GM12878 (cell line): ENCODE data around the gene TLE3. TPM values are rescaled to one million over a fixed set of nuclear protein-coding genes. Genes with fewer than 3 reads are reported as not detected.

Source experiments
- ATAC-seq: fragments of 200-7000 bp; cut with Tn5 transposase; 3 replicates; pipeline ENCODE4 v1.9.1; 2020; ENCODE audit warnings: mild to moderate bottlenecking, moderate library complexity
- BruUV-seq: library from RNA; stranded (reverse); fragments of 400-500 nt; replicated peaks from 2 replicates; lab custom pipeline; 2021; lab: Mats Ljungman, UMichigan
- CTCF ChIA-PET: fragments of 300-600 bp; sonication (Branson Sonifier 250); formaldehyde crosslinking; extraction: SDS; loops from one replicate; lab custom pipeline; 2021; ENCODE audit warnings: inconsistent platforms; lab: Yijun Ruan, JAX
- POLR2A ChIA-PET: fragments of 350-600 bp; formaldehyde crosslinking; extraction: SDS; loops from one replicate; lab custom pipeline; 2021; ENCODE audit warnings: inconsistent platforms; lab: Charles Lee
- RAD21 ChIA-PET: fragments of 300-600 bp; sonication (Branson Sonifier 250); formaldehyde crosslinking; loops from one replicate; lab custom pipeline; 2023; ENCODE audit warnings: antibody characterized with exemption; ENCODE audit not compliant: unreplicated experiment; lab: Charles Lee
- SMC1A ChIA-PET: fragments of 300-600 bp; sonication (Branson Sonifier 250); formaldehyde crosslinking; loops from one replicate; lab custom pipeline; 2023; ENCODE audit not compliant: unreplicated experiment, uncharacterized antibody; lab: Charles Lee
- DNase-seq: peaks from one replicate; pipeline ENCODE4 v3.0.0-alpha.2; 2011; ENCODE audit warnings: low read depth, low spot score
- FAIRE-seq: peaks from 3 replicates; lab custom pipeline; 2011; peaks lifted over from hg19 to GRCh38; lab: Jason Lieb, UNC
- H2AFZ ChIP-seq: 2 replicates; pipeline ENCODE4 v1.6.0; 2011; ENCODE audit warnings: low read depth, low read length, control low read depth; ENCODE audit not compliant: control insufficient read depth
- H3K27ac ChIP-seq: 2 replicates; pipeline ENCODE4 v1.5.1; 2011; ENCODE audit warnings: control low read depth; ENCODE audit not compliant: control insufficient read depth, insufficient read depth
- H3K27me3 ChIP-seq, 2 experiments: replicated peaks in 1 of 2; 2 replicates each; pipeline versions ENCODE4 v1.6.0 to v1.6.1; 2011; ENCODE audit warnings: low read length in 1 of 2; ENCODE audit not compliant: control insufficient read depth in 2 of 2, insufficient read depth in 2 of 2
- H3K36me3 ChIP-seq, 2 experiments: 2 replicates each; pipeline ENCODE4 v1.5.1; 2011; ENCODE audit warnings: low read length in 1 of 2; ENCODE audit not compliant: control insufficient read depth in 2 of 2, insufficient read depth in 2 of 2
- H3K4me1 ChIP-seq: 2 replicates; pipeline ENCODE4 v1.6.1; 2011; ENCODE audit warnings: mild to moderate bottlenecking, low read length, moderate library complexity, mixed read lengths; ENCODE audit not compliant: control insufficient read depth, insufficient read depth
- H3K4me2 ChIP-seq: 2 replicates; pipeline ENCODE4 v1.6.0; 2011; ENCODE audit warnings: control low read depth; ENCODE audit not compliant: control insufficient read depth, insufficient read depth
- H3K4me3 ChIP-seq: fragments of 200-600 bp; sonication (generic); 2 replicates; pipeline ENCODE4 v1.5.1; 2016
- H3K79me2 ChIP-seq: 2 replicates; pipeline ENCODE4 v1.6.0; 2011; ENCODE audit warnings: low read length; ENCODE audit not compliant: control insufficient read depth, insufficient read depth
- H3K9ac ChIP-seq: 2 replicates; pipeline ENCODE4 v1.8.0; 2011; ENCODE audit warnings: low read length, control low read depth, mixed read lengths; ENCODE audit not compliant: control insufficient read depth, insufficient read depth
- H3K9me3 ChIP-seq: replicated peaks from 3 replicates; pipeline ENCODE4 v1.5.1; 2011; ENCODE audit warnings: mild to moderate bottlenecking, low read length; ENCODE audit not compliant: control insufficient read depth, insufficient read depth
- H4K20me1 ChIP-seq: 2 replicates; pipeline ENCODE4 v1.6.0; 2011; ENCODE audit not compliant: control insufficient read depth, insufficient read depth
- CBX3 ChIP-seq: fragments of 200-600 bp; sonication (generic); IDR thresholded peaks from 2 replicates; pipeline ENCODE4 v1.6.1; 2016; ENCODE audit warnings: low read depth, borderline replicate concordance
- CREM ChIP-seq: IDR thresholded peaks from 2 replicates; pipeline ENCODE4 v1.6.1; 2014; ENCODE audit warnings: antibody characterized with exemption, low read depth
- DPF2 ChIP-seq: fragments of 450-650 bp; IDR thresholded peaks from 2 replicates; pipeline ENCODE4 v1.6.1; 2017; ENCODE audit warnings: mild to moderate bottlenecking
- FOXK2 ChIP-seq: fragments of 450-650 bp; IDR thresholded peaks from 2 replicates; pipeline ENCODE4 v1.6.1; 2017; ENCODE audit warnings: mild to moderate bottlenecking, moderate library complexity
- JUND ChIP-seq: IDR thresholded peaks from 2 replicates; pipeline ENCODE4 v1.6.1; 2012; ENCODE audit warnings: low read depth, mild to moderate bottlenecking, low read length, improper control_type of control experiment, moderate library complexity
- KDM1A ChIP-seq: fragments of 200-600 bp; sonication (generic); IDR thresholded peaks from 2 replicates; pipeline ENCODE4 v1.6.1; 2016; ENCODE audit warnings: borderline replicate concordance
- MEF2A ChIP-seq: IDR thresholded peaks from 2 replicates; pipeline ENCODE4 v1.6.1; 2011; ENCODE audit warnings: low read depth, mild to moderate bottlenecking, low read length, moderate library complexity; ENCODE audit not compliant: insufficient read depth
- RELB ChIP-seq: fragments of 450-650 bp; IDR thresholded peaks from 2 replicates; pipeline ENCODE4 v1.6.1; 2017; ENCODE audit warnings: low read depth, mild to moderate bottlenecking, moderate library complexity
- TAF1 ChIP-seq: IDR thresholded peaks from 2 replicates; pipeline ENCODE4 v1.6.1; 2011; ENCODE audit warnings: mild to moderate bottlenecking, low read depth, low read length, borderline replicate concordance
- TBL1XR1 ChIP-seq: IDR thresholded peaks from 2 replicates; pipeline ENCODE4 v1.6.1; 2012; ENCODE audit warnings: low read depth, low read length, improper control_type of control experiment
- ZNF384 ChIP-seq: IDR thresholded peaks from 2 replicates; pipeline ENCODE4 v1.6.1; 2012; ENCODE audit warnings: low read depth, mild to moderate bottlenecking, low read length, improper control_type of control experiment, borderline replicate concordance
- ZSCAN29 ChIP-seq: fragments of 450-650 bp; IDR thresholded peaks from 2 replicates; pipeline ENCODE4 v1.6.1; 2017; ENCODE audit warnings: mild to moderate bottlenecking, moderate library complexity
- ZZZ3 ChIP-seq: IDR thresholded peaks from 2 replicates; pipeline ENCODE4 v1.6.1; 2011; ENCODE audit warnings: low read depth; ENCODE audit not compliant: control insufficient read depth, insufficient read length
- WGBS: methylation state at CpG from one replicate; pipeline ENCODE4 v1.1.6; 2016; ENCODE audit warnings: low lambda C conversion rate; ENCODE audit not compliant: insufficient replicate concordance, insufficient coverage; ENCODE audit errors: missing lambda C conversion rate; 5-methylcytosine and 5-hydroxymethylcytosine counted together
- in situ Hi-C: fragments of 300-500 bp; cut with MboI; formaldehyde crosslinking; loops from 9 replicates; pipeline ENCODE4 v1.14.3; 2018; ENCODE audit warnings: mixed read lengths
- intact Hi-C: fragments of 100-400 bp; cut with micrococcal nuclease; formaldehyde crosslinking; loops from one replicate; pipeline ENCODE4 v1.14.2; 2022; ENCODE audit not compliant: unreplicated experiment
- microRNA counts: library from miRNA; unstranded; fragments of <30 nt; microRNA quantifications from one replicate; lab custom pipeline; 2016
- microRNA-seq: library from miRNA; unstranded; fragments of <30 nt; microRNA quantifications from one replicate; pipeline ENCODE4, GENCODE V29; 2018
- polyA plus RNA-seq, 11 experiments: library from polyadenylated mRNA; depleted of rRNA in 4 of 11; unstranded in 6 of 11; stranded (reverse) in 5 of 11; fragments of >200 nt; fragmentation: Nextera tagmentation in 4 of 11; fragmentation: Illumina TruSeq in 1 of 11; extraction: Ambion mirVana in 4 of 11; extraction: Trizol in 1 of 11; gene quantifications; 1 replicate in 1 of 11; 2 replicates in 10 of 11; pipeline versions ENCODE4 v1.2.1 to v1.2.3, GENCODE V29; 2011 to 2016; ENCODE audit warnings: inconsistent platforms in 2 of 11, missing spikeins in 2 of 11, low read depth in 1 of 11
- small RNA-seq: library from RNA; depleted of rRNA; stranded (forward); fragments of <200 nt; gene quantifications from one replicate; pipeline ENCODE3, GENCODE V24; 2014
- total RNA-seq, 4 experiments: library from RNA; depleted of rRNA in 3 of 4; stranded (reverse); fragments of >200 nt in 3 of 4; fragmentation: Illumina TruSeq in 1 of 4; extraction: Trizol in 1 of 4; gene quantifications; 2 replicates each; pipeline versions ENCODE4 v1.2.1 to v1.2.3, GENCODE V29; 2013 to 2021

The TLE3 gene
- total and polyA plus RNA-seq, 10 of the 15 experiments (the other 5 are each of a cell fraction or from before 2014, with no cell fraction given) = 1.2 to 65.5 (median 9.7) TPM

DNA sequence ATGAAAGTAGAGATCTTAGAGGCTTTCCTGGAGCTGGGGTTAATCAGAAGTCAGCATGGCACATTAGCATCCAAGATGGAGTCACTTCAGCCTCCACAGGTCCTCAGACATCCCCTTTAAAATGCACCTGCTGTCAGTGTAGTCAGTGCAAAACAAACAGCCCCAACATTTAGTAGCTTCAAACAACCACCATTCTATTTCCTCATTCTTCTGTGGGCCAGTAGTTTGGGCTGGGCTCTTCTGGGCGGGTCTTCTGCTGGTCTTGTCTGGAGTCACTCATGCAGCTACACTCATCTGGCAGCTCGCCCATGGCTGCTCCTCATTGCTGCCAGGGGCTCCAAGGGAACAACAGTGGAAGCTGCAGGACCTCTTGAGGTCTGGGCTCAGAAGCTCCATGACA is 99.9 kb downstream of the TLE3 start:
- POLR2A ChIA-PET = no interaction called here

More for the DNA sequence above, 99.9 kb downstream of the TLE3 start:
- Histone ChIP-seq H3K27me3 (no peaks in the 10 kb centered on the region), H3K36me3 (no peaks in the 10 kb centered on the region), H3K4me1 (peaks cover 19% of the 10 kb centered on the region), H3K27ac (no peak overlapping the region), H3K4me2 (no peak overlapping the region), H3K4me3 (no peak overlapping the region)
- FAIRE-seq (no peak), DNase-seq (no peak)
- BruUV-seq = no TSS peak
- TF ChIP-seq TBL1XR1 = no peak
- no peak for TF ChIP-seq RELB
- TF ChIP-seq KDM1A = no peak
- TF ChIP-seq ZNF384 = no peak
- no peak for TF ChIP-seq JUND
- TF ChIP-seq TAF1 = no peak
- TF ChIP-seq CREM = no peak
- no peak for TF ChIP-seq MEF2A
- TF ChIP-seq FOXK2 = no peak
- no peak for TF ChIP-seq ZZZ3
- TF ChIP-seq ZSCAN29 = no peak
- no peak for TF ChIP-seq CBX3
- no peak for TF ChIP-seq DPF2
- TF ChIP-seq, all 136 proteins: peak for 0
- ChIA-PET RAD21 (interaction anchor here (0.6 to 0.7 kb wide), 2 partner anchors 18 to 254 kb away, joined by 3 read pairs; no protein-coding TSS in a partner anchor), CTCF (no interaction called here), SMC1A (no interaction called here)
- Histone ChIP-seq H2AFZ (no peak overlapping the region), H3K79me2 (no peaks in the 10 kb centered on the region), H4K20me1 (no peaks in the 10 kb centered on the region), H3K9me3 (peaks cover 2% of the 10 kb centered on the region; the same call in 2 of the 3 replicates), H3K9ac (no peak overlapping the region)
- intact Hi-C loops (no loop called here), in situ Hi-C loops (no loop called here)
- peak; percentile 40; the same call in 2 of the 3 replicates for ATAC-seq
- WGBS = 15% methylated on average over 2 of the region's 2 CpGs

MicroRNAs encoded within 50 kb of the gene (microRNA counts, 767-probe panel; counts per million panel counts)
- microRNA hsa-miR-629-5p (lab: Ali Mortazavi, UCI) = 1,899 counts per million, percentile 72 among the panel's probes with 10 or more counts

Small RNA genes within 50 kb of the gene (microRNA-seq; reads per million reads assigned to microRNA genes)
- gene MIR629 = 706 reads per million, percentile 87 among the genes with 10 or more reads in this experiment

Small RNA genes within 50 kb of the gene (small RNA-seq; reads per million reads assigned to genes)
- 13.5 reads per million, percentile 96 among the genes with 10 or more reads in this experiment for gene MIR629
